ENCODE measurements around the gene ANK2. TPM values are rescaled to one million over a fixed set of nuclear protein-coding genes. Genes with fewer than 3 reads are reported as not detected.

Gene ANK2
- total RNA-seq, 1 donor from 2014 or later = 4.5 TPM

DNA sequence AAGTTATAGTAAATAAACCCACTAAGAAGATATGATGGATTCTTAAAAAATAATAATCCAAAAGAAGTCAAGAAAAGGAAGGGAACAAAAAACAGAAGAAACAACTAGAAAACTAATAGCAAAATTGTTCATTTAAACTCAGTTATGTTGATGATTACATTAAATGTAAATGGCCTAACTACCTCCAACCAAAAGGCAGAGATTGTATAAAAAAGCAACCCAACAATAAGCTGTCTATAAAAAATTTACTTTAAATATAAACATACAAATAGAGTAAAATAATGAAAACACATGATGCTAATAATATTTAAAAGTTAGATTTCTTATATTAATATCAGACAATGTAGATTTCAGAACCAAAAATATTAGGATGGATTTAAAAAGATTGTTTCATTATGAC, 371.5 kb downstream of the ANK2 start:
- intact Hi-C loops (cut with micrococcal nuclease) = no loop called here
- ChIA-PET POLR2A (no interaction called here), CTCF (no interaction called here)
- DNase-seq (no peak), ATAC-seq (ENCODE audit: low read depth) (no peak)
- TF ChIP-seq, protein P1, sequence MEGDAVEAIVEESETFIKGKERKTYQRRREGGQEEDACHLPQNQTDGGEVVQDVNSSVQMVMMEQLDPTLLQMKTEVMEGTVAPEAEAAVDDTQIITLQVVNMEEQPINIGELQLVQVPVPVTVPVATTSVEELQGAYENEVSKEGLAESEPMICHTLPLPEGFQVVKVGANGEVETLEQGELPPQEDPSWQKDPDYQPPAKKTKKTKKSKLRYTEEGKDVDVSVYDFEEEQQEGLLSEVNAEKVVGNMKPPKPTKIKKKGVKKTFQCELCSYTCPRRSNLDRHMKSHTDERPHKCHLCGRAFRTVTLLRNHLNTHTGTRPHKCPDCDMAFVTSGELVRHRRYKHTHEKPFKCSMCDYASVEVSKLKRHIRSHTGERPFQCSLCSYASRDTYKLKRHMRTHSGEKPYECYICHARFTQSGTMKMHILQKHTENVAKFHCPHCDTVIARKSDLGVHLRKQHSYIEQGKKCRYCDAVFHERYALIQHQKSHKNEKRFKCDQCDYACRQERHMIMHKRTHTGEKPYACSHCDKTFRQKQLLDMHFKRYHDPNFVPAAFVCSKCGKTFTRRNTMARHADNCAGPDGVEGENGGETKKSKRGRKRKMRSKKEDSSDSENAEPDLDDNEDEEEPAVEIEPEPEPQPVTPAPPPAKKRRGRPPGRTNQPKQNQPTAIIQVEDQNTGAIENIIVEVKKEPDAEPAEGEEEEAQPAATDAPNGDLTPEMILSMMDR (IDR thresholded peaks at IDR 0.05) = no peak
- H3K27ac Mint-ChIP-seq = no peak overlapping the region
- H3K4me1 Mint-ChIP-seq = no peaks in the 10 kb centered on the region
- no peak overlapping the region for H3K4me3 Mint-ChIP-seq
- peaks cover 22% of the 10 kb centered on the region for H3K9me3 Mint-ChIP-seq
- peaks cover 9% of the 10 kb centered on the region for H3K27me3 Mint-ChIP-seq
- peaks cover 1% of the 10 kb centered on the region for H3K36me3 Mint-ChIP-seq (ENCODE audit: low read depth)

DNA sequence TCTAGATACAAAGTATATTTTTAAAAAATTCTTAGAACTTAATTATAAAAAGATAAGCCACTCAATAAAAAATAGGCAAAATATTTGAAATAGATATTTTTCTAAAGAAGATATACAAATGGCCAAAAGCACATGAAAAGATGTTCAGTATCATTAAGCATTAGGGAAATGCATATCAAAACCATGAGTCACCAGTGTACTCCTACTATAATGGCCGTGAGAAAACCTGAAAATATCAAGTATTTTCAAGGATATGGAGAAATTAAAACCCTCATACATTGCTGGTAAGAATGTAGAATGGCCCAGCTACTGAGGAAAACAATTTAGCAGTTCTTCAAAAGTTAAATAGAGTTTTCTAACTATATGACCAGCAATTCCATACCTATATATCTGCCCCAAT, 374.2 kb downstream of the ANK2 start:
- peaks cover 1% of the 10 kb centered on the region for H3K36me3 Mint-ChIP-seq (ENCODE audit: low read depth)
- peaks cover 17% of the 10 kb centered on the region for H3K9me3 Mint-ChIP-seq
- CTCF ChIA-PET = no interaction called here
- POLR2A ChIA-PET = no interaction called here
- H3K4me1 Mint-ChIP-seq = no peaks in the 10 kb centered on the region
- no peak for ATAC-seq (ENCODE audit: low read depth)
- no peak overlapping the region for H3K4me3 Mint-ChIP-seq
- H3K27me3 Mint-ChIP-seq = no peaks in the 10 kb centered on the region
- DNase-seq = no peak
- TF ChIP-seq, protein P1 (IDR thresholded peaks at IDR 0.05) = no peak
- intact Hi-C loops (cut with micrococcal nuclease) = no loop called here
- no peak overlapping the region for H3K27ac Mint-ChIP-seq

DNA sequence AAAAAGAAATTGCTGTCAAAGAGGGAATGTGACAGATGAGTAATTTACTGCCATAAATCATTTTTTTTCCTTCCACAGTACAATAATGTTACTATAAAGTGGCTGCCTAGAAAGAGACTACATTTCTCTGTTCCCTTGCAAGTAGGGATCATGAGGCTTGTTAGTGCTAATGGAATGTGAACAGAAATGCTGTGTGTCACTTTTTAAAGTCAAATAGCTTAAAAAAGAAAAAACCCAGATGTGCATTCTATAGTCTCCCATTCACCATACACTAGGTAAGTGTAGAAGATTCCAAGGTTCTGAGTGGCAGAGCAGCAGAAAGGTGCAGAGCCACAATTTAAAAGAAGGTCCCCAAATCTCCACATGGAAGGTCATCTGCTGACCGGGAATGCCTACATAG, 383.7 kb downstream of the ANK2 start:
- ChIA-PET CTCF (no interaction called here), POLR2A (no interaction called here)
- ATAC-seq (ENCODE audit: low read depth) (no peak), DNase-seq (no peak)
- intact Hi-C loops (cut with micrococcal nuclease) = no loop called here
- H3K4me3 Mint-ChIP-seq = no peak overlapping the region
- H3K27ac Mint-ChIP-seq = no peak overlapping the region
- no peaks in the 10 kb centered on the region for H3K9me3 Mint-ChIP-seq
- TF ChIP-seq, protein P1 (IDR thresholded peaks at IDR 0.05) = no peak
- H3K36me3 Mint-ChIP-seq (ENCODE audit: low read depth) = no peaks in the 10 kb centered on the region
- peaks cover 12% of the 10 kb centered on the region for H3K27me3 Mint-ChIP-seq
- no peaks in the 10 kb centered on the region for H3K4me1 Mint-ChIP-seq
